Cerebellar cortex (tissue), 1 donor: ENCODE data around the gene MARF1.
"Not testable (repeated sequence)": the region's sequence is repeated elsewhere in the genome, so short reads cannot be mapped to it uniquely, and the experiment has no call there.

ENCODE experiments used
- DNase-seq: peaks from one replicate; pipeline ENCODE4 v3.0.0-alpha.2; 2015; ENCODE audit warnings: low spot score

Gene MARF1

GRCh38 chr16:15653227-15653626 is 10.3 kb upstream of the MARF1 start:
- no peak for DNase-seq

DNA sequence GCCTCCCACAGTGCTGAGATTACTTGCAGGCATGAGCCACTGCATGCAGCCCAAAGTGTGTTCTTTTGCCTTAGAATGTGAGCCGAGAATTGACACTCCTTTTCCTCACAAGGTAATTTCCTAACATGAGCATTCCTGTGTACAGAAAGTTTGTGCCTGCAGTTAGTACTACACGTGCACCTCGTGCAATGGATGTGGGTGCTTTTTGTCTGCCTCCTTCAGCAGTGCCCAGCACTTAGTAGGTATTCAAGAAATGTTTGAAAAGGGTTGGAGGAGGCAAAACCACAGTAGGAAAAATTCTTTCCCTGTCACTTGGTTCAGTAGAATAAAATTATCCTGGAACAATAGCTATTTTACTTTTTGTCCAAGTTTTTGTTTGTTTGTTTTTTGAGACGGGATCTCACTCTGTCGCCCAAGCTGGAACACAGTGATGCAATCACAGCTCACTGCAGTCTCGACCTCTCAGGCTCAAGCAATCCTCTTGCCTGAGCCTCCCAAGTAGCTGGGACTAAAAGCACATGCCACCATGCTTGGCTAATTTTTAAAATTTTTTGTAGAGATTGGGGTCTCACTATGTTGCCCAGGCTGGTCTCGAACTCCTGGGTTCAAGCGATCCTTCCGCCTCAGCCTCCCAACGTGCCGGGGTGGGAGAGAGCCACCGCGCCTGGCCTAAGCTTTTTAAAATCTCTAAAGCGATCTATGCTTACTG is 9.5 kb upstream of the MARF1 start:
- no peak for DNase-seq

DNA sequence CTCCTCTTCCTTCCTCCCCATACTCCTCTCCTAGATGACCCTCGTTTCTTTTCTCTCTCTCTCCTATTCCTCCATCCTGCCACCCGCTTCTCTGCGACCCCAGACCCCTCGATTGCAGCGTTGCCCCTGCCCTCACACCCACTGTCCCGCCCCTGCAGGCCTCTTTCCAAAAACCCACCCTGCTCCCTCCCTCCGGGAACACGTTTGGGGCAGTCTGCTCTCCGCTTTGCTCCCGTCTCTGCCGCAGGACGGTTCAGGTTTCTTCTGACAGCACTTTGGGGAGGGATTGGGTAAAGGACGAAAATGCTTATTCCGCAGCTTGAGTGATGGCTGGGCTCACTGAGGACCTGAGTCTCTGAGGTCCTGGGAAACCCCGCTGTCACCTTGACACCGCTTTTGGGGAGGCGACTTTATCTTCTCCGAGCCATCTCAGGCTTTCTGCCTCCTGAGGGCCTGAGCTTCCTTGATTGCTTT is 7.8 kb upstream of the MARF1 start:
- DNase-seq, result peak; percentile 18

GRCh38 chr16:15650019-15650697 is 7.2 kb upstream of the MARF1 start, which contains the start of gene NDE1:
Gene NDE1 (plus strand): TSS chr16:15650245. CDS start chr16:15664779, 14,534 bp downstream.
- DNase-seq, result peak; percentile 83

DNA sequence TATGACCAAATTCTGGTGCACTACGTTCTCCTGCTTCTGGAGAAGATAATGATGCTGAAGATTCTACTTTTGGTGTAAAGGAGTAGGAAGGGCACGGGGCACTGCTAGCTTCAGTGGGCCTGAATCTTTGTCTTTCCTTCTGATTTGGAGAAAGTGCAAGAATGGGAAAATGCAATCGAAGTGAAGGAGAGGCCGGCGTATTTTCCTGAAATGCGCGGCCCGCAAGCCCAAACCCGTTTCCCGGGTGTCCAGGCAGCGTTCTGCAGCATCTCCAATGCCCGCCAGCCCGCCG is 6.7 kb upstream of the MARF1 start:
- no peak for DNase-seq

GRCh38 chr16:15649311-15649710 is 6.4 kb upstream of the MARF1 start:
- not testable (repeated sequence) for DNase-seq

DNA sequence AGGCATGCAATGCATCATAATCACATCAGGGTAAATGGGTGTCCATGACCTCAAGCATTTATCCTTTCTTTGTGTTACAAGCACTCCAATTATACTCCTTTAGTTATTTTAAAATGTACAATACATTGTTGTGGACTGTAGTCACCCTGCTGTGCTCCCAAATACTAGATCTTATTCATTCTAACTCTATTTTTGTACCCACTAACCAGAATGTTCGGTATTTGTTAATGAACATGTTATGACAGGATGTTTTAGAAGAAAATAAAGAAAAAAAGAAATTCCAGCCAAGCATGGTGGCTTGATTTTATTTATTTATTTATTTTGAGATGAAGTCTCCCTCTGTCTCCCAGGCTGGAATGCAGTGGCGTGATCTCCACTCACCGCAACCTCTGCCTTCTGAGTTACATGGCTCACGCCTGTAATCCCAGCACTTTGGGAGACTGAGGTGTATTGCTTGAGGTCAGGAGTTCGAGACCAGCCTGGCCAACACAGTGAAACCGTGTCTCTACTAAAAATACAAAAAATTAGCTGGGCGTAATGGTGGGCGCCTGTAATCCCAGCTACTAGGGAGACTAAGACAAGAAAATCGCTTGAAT is 5.3 kb upstream of the MARF1 start:
- no peak for DNase-seq

DNA sequence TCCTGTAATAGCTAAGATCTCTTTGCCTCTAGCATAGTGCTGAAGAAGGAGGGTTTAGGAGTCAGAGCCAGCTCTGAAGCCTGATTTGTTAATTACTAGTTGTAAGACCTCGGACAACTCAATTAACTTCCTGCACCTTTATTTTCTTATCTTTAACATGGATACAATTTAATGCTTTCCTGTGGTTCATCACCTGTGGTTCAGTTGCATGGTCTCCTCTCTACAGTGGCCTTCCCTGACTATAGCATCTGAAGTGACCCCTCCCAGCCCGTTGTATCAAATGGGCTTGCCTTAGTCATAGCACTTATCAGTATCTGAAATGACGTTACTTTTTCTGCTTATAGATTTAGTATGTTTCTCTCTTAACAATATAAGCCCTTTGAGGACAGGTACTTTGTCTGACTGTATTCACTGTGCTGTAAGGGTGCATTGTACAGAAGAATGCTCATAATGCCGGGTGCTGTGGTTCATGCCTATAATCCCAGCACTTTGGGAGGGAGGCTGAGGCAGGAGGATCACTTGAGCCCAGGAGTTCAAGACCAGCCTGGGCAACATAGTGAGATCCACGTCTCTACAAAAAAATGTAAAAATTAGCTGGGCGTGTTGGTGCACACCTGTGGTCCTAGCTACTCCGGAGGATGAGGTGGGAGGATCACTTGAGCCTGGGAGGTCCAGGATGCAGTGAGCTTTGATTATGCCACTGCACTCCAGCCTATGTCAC is 4.5 kb upstream of the MARF1 start:
- no peak for DNase-seq

GRCh38 chr16:15646557-15647293 is 3.8 kb upstream of the MARF1 start:
- DNase-seq, result not testable (repeated sequence)

DNA sequence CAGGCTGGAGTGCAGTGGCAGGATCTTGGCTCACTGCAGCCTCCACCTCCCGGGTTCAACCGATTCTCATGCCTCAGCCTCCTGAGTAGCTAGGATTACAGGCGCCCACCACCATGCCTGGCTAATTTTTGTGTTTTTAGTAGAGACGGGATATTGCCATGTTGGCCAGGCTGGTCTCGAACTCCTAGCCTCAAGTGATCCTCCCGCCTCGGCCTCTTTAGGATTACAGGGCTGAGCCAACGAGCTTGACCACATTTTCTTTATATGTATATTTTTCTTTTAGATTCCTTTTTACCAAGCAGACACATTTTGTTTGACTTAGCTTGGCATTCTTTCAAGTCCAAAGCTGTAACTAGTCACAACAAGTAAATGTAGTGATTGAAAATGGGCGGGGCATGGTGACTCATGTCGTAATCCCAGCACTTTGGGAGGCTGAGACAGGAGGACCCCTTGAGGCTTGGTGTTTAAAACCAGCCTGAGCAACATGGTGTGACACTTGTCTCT is 2.1 kb upstream of the MARF1 start:
- not testable (repeated sequence) for DNase-seq

DNA sequence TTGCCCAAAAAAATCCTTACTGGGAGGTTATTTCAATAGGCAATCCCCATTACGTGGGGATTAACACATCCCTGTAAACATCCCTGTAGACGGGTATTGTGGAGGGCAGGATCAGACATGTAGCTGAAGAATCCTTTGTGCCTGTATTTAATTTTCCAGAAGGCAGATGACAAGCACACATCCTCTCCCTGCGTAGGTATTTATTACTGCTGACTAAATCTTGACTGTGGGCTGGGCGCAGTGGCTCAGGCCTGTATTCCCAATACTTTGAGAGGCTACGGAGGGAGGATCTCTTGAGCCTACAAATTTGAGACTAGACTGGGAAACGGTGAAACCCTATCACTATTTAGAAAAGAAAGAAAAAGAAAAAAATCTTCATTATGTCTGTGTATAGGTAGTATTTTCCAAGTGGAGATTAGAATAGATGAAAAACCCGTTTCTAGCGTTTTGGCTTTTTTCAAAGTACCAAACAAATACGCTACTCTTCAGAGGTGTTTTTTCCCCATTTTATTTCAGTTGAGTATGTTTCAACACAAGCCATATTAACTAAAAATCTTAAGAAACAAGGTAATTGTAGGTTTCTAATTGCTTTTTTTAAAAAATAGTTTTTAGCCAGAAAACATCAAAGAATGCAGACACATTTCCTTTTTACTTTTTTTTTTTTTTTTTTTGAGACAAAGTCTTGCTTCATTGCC is 1.5 kb upstream of the MARF1 start:
- no peak for DNase-seq

DNA sequence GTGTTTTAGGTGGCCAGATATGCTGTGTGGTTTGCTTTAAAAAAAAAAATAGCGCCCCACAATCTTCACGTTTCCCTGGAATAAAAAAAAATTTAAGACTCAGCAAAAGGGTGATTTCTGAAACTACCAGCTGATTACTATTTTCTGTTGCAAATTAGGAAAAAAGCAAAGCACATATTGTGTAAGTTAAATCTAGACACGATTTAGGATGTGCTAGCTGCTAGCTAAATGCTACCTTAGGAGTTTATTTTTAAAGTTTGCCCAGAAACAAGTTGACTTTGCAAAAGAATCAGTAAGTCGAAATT is 944 bp upstream of the MARF1 start:
- no peak for DNase-seq

- DNase-seq, result peak; percentile 55
Observed at GRCh38 chr16:15642557-15643047, 352 bp downstream of the MARF1 start.

GRCh38 chr16:15641753-15642556 is 999 bp downstream of the MARF1 start:
- no peak for DNase-seq

GRCh38 chr16:15640966-15641365 is 2.0 kb downstream of the MARF1 start:
- no peak for DNase-seq

GRCh38 chr16:15639061-15639568 is 3.8 kb downstream of the MARF1 start:
- no peak for DNase-seq

- no peak for DNase-seq
Observed at GRCh38 chr16:15636392-15636873, 6.5 kb downstream of the MARF1 start.

DNA sequence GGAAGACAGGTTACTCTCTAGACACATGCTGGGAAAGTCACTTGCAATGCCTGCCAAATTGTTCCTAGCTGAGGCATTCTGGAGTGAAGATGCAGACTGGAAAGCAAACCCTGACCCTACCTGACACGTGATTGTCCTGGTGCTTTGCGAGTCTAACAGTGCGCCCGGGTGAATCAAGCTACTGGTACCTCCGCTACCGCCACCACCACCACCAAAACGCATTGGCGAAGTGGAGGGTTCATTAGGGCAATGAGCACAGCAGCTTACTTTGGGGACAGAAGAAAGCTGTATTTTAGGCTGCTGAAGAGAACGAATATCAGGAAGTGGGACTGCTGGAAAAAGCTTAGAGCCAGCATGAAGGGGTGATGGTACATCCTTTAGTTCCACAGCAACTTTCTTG is 7.0 kb downstream of the MARF1 start:
- no peak for DNase-seq

DNA sequence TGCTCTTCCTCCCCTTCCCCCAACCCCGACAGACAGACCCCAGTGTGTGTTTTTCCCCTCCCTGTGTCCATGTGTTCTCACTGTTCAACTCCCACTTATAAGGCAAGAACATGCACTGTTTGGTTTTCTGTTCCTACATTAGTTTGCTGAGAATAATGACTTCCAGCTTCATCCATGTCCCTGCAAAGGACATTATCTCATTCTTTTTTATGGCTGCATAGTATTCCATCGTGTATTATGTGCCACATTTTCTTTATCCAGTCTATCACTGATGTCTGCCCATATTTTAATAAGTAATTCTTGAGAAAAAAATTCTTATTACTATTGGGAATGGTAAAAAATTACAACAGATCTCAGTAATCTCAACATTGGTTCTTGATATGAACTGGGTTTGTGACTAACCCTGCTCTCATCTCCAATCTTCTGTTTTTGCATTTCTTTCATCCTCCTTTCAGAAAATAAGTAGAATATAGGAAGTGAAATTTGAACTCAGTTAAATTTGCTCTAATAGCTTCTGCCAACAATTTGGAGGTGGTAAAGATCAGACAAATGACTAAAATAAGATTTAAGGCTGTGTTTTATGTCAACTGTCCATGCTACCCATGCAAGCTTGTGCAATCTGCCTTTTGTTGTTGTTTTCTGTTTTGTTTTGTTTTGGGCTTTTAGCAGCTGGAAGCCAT is 11.1 kb downstream of the MARF1 start:
- no peak for DNase-seq
